Hepatocyte (in vitro differentiated cells): ENCODE data around the gene KIRREL1. TPM values are rescaled to one million over a fixed set of nuclear protein-coding genes. Genes with fewer than 3 reads are reported as not detected.

Experiments
- DNase-seq: peaks from one replicate; pipeline ENCODE4 v3.0.0-alpha.2; 2016; ENCODE audit warnings: low spot score
- H2AFZ ChIP-seq: fragments of 200-600 bp; sonication (generic); 2 replicates; pipeline ENCODE4 v1.6.0; 2016; ENCODE audit warnings: antibody characterized with exemption, mild to moderate bottlenecking
- H3K27ac ChIP-seq: fragments of 200-600 bp; sonication (generic); 2 replicates; pipeline ENCODE4 v1.5.1; 2016; ENCODE audit warnings: mild to moderate bottlenecking
- H3K27me3 ChIP-seq: fragments of 200-600 bp; sonication (generic); 2 replicates; pipeline ENCODE4 v1.6.1; 2016
- H3K36me3 ChIP-seq: fragments of 200-600 bp; sonication (generic); replicated peaks from 2 replicates; pipeline ENCODE4 v1.5.1; 2016; ENCODE audit warnings: low read depth; ENCODE audit not compliant: insufficient read depth
- H3K4me1 ChIP-seq: fragments of 200-600 bp; sonication (generic); 2 replicates; pipeline ENCODE4 v1.5.1; 2016; ENCODE audit warnings: mild to moderate bottlenecking, moderate library complexity; ENCODE audit not compliant: insufficient read depth
- H3K4me2 ChIP-seq: fragments of 200-600 bp; sonication (generic); 2 replicates; pipeline ENCODE4 v1.6.0; 2016
- H3K4me3 ChIP-seq: fragments of 200-600 bp; sonication (generic); 2 replicates; pipeline ENCODE4 v1.5.1; 2016; ENCODE audit warnings: mild to moderate bottlenecking
- H3K79me2 ChIP-seq: fragments of 200-600 bp; sonication (generic); 2 replicates; pipeline ENCODE4 v1.6.0; 2017; ENCODE audit warnings: mild to moderate bottlenecking
- H3K9me2 ChIP-seq: fragments of 200-600 bp; sonication (generic); replicated peaks from 2 replicates; pipeline ENCODE4 v1.6.0; 2017; ENCODE audit warnings: mild to moderate bottlenecking; ENCODE audit not compliant: insufficient read depth
- H3K9me3 ChIP-seq: fragments of 200-600 bp; sonication (generic); 2 replicates; pipeline ENCODE4 v1.5.1; 2016; ENCODE audit warnings: low read depth, mild to moderate bottlenecking
- H4K20me1 ChIP-seq: fragments of 200-600 bp; sonication (generic); 2 replicates; pipeline ENCODE4 v1.6.0; 2016; ENCODE audit warnings: mild to moderate bottlenecking; ENCODE audit not compliant: insufficient read depth, poor library complexity, severe bottlenecking
- CTCF ChIP-seq: fragments of 200-600 bp; sonication (generic); IDR thresholded peaks from 2 replicates; pipeline ENCODE4 v1.5.1; 2016; ENCODE audit warnings: antibody characterized with exemption, mild to moderate bottlenecking; ENCODE audit not compliant: poor library complexity
- EZH2 ChIP-seq: fragments of 200-600 bp; sonication (generic); IDR thresholded peaks from 2 replicates; pipeline ENCODE4 v1.6.1; 2016; ENCODE audit warnings: antibody characterized with exemption, mild to moderate bottlenecking, borderline replicate concordance
- EZH2phosphoT487 ChIP-seq: fragments of 200-600 bp; sonication (generic); IDR thresholded peaks from one replicate; pipeline ENCODE4 v1.6.1; 2018; ENCODE audit warnings: antibody characterized with exemption, mild to moderate bottlenecking, low read depth, moderate library complexity; ENCODE audit not compliant: unreplicated experiment, severe bottlenecking
- WGBS: methylation state at CpG from one replicate; pipeline ENCODE4 v1.1.6; 2016; ENCODE audit warnings: low lambda C conversion rate; ENCODE audit errors: missing lambda C conversion rate; 5-methylcytosine and 5-hydroxymethylcytosine counted together
- polyA plus RNA-seq: library from polyadenylated mRNA; unstranded; fragments of >200 nt; fragmentation: Nextera tagmentation; extraction: Ambion mirVana; gene quantifications from 2 replicates; pipeline ENCODE4 v1.2.1, GENCODE V29; 2016
- total RNA-seq: library from RNA; depleted of rRNA; stranded (reverse); fragments of >200 nt; gene quantifications from 2 replicates; pipeline ENCODE4 v1.2.3, GENCODE V29; 2014

Gene KIRREL1
- total and polyA plus RNA-seq, 2 experiments from 2014 or later, result 20.4 to 47.1 TPM

- Histone ChIP-seq H3K36me3 (no peaks in the 10 kb centered on the region), H3K4me2 (no peak overlapping the region), H3K79me2 (no peaks in the 10 kb centered on the region), H4K20me1 (no peaks in the 10 kb centered on the region), H3K4me3 (no peak overlapping the region), H3K4me1 (peaks cover 12% of the 10 kb centered on the region), H3K27ac (no peak overlapping the region), H3K9me3 (no peaks in the 10 kb centered on the region), H3K9me2 (no peaks in the 10 kb centered on the region), H3K27me3 (peaks cover 7% of the 10 kb centered on the region), H2AFZ (no peak overlapping the region)
- DNase-seq, result no peak
- 94% methylated on average over 6 of the region's 6 CpGs for WGBS
- TF ChIP-seq CTCF, result no peak
- TF ChIP-seq EZH2, result no peak
- no peak for TF ChIP-seq EZH2phosphoT487
Observed at GRCh38 chr1:157955857-157956256, 37.6 kb upstream of the KIRREL1 start.

- no peak for DNase-seq
- 60% methylated on average over 2 of the region's 2 CpGs for WGBS
- Histone ChIP-seq H2AFZ (no peak overlapping the region), H3K36me3 (no peaks in the 10 kb centered on the region), H3K27ac (no peak overlapping the region), H3K9me3 (no peaks in the 10 kb centered on the region), H3K4me1 (peaks cover 11% of the 10 kb centered on the region), H3K27me3 (peaks cover 7% of the 10 kb centered on the region), H3K79me2 (no peaks in the 10 kb centered on the region), H3K9me2 (no peaks in the 10 kb centered on the region), H4K20me1 (no peaks in the 10 kb centered on the region), H3K4me3 (no peak overlapping the region), H3K4me2 (no peak overlapping the region)
- no peak for TF ChIP-seq EZH2
- no peak for TF ChIP-seq EZH2phosphoT487
- TF ChIP-seq CTCF, result no peak
Observed at GRCh38 chr1:157956732-157957131, 36.7 kb upstream of the KIRREL1 start.

- Histone ChIP-seq H4K20me1 (no peaks in the 10 kb centered on the region), H3K36me3 (no peaks in the 10 kb centered on the region), H3K79me2 (no peaks in the 10 kb centered on the region), H3K27ac (no peak overlapping the region), H2AFZ (no peak overlapping the region), H3K4me3 (no peak overlapping the region), H3K9me2 (no peaks in the 10 kb centered on the region), H3K9me3 (no peaks in the 10 kb centered on the region), H3K4me2 (no peak overlapping the region), H3K27me3 (peaks cover 7% of the 10 kb centered on the region), H3K4me1 (no peaks in the 10 kb centered on the region)
- 65% methylated on average over 3 of the region's 3 CpGs for WGBS
- no peak for DNase-seq
- TF ChIP-seq CTCF (no peak), EZH2 (no peak), EZH2phosphoT487 (no peak)
Observed at GRCh38 chr1:157958263-157958662, 35.2 kb upstream of the KIRREL1 start.

- no peak for DNase-seq
- H3K9me2 ChIP-seq, result no peaks in the 10 kb centered on the region
- no peak overlapping the region for H3K4me2 ChIP-seq
- no peaks in the 10 kb centered on the region for H4K20me1 ChIP-seq
- TF ChIP-seq EZH2phosphoT487 (no peak), CTCF (no peak), EZH2 (no peak)
- H3K4me3 ChIP-seq, result no peak overlapping the region
- no peak overlapping the region for H3K27ac ChIP-seq
- no peaks in the 10 kb centered on the region for H3K79me2 ChIP-seq
- H3K9me3 ChIP-seq, result no peaks in the 10 kb centered on the region
- H3K4me1 ChIP-seq, result peaks cover 8% of the 10 kb centered on the region
- peaks cover 7% of the 10 kb centered on the region for H3K27me3 ChIP-seq
- no peak overlapping the region for H2AFZ ChIP-seq
- WGBS, result 86% methylated on average over 5 of the region's 5 CpGs
- no peaks in the 10 kb centered on the region for H3K36me3 ChIP-seq
Observed at GRCh38 chr1:157959750-157960149, 33.7 kb upstream of the KIRREL1 start.
